A673 (cell line): ENCODE results near the gene CDON.

Experiments
- EZH2 ChIP-seq: fragments of 200-600 bp; sonication (generic); IDR thresholded peaks from 2 replicates; pipeline ENCODE4 v1.6.1; 2017; ENCODE audit warnings: borderline replicate concordance, low read depth, mild to moderate bottlenecking, mixed read lengths, antibody characterized with exemption, low read length; ENCODE audit not compliant: poor library complexity, severe bottlenecking
- TF ChIP-seq, protein P1 (sequence below): fragments of 300-800, 200-600 bp; sonication (generic); conservative IDR thresholded peaks from 2 replicates; pipeline ENCODE4 v1.5.1; 2017; ENCODE audit warnings: low read depth, mild to moderate bottlenecking, antibody characterized with exemption, low read length, moderate library complexity, mixed read lengths

DNA sequence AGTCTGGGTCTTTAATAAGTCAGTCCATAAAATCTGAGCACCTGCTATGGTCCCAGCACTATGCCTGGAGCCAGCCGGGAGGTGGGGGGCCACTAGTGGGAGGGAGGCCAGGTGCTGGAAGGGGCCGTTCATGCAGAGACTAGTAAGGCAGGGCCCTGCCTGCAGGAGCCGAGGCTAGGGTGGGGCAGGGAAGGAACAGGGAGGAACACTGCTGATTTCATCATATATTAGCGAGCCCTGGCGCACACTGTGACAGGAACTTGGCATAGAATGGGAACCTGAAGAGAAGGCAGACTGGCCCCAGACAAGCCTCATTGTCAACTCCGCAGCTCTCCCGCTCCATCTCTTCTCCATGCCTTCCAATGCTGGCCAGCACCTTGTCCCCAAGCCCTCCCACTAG is 109.7 kb downstream of the CDON start:
- TF ChIP-seq, protein P1, sequence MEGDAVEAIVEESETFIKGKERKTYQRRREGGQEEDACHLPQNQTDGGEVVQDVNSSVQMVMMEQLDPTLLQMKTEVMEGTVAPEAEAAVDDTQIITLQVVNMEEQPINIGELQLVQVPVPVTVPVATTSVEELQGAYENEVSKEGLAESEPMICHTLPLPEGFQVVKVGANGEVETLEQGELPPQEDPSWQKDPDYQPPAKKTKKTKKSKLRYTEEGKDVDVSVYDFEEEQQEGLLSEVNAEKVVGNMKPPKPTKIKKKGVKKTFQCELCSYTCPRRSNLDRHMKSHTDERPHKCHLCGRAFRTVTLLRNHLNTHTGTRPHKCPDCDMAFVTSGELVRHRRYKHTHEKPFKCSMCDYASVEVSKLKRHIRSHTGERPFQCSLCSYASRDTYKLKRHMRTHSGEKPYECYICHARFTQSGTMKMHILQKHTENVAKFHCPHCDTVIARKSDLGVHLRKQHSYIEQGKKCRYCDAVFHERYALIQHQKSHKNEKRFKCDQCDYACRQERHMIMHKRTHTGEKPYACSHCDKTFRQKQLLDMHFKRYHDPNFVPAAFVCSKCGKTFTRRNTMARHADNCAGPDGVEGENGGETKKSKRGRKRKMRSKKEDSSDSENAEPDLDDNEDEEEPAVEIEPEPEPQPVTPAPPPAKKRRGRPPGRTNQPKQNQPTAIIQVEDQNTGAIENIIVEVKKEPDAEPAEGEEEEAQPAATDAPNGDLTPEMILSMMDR, result no peak
- TF ChIP-seq EZH2, result no peak
